Left ventricle myocardium inferior (tissue), 1 donor: Measurements from ENCODE around the gene ZNF485. TPM values are rescaled to one million over a fixed set of nuclear protein-coding genes. Genes with fewer than 3 reads are reported as not detected.
"Not testable (repeated sequence)": the region's sequence is repeated elsewhere in the genome, so short reads cannot be mapped to it uniquely, and the experiment has no call there.

Experiments used
- DNase-seq: peaks from one replicate; pipeline ENCODE4 v3.0.0-alpha.2; 2020
- H3K27ac ChIP-seq: fragments of 200-600 bp; replicated peaks from 2 replicates; pipeline ENCODE4 v1.8.0; 2021
- H3K27me3 ChIP-seq: fragments of 200-600 bp; 2 replicates; pipeline ENCODE4 v1.8.0; 2021; ENCODE audit warnings: low read depth
- H3K36me3 ChIP-seq: fragments of 200-600 bp; 2 replicates; pipeline ENCODE4 v1.8.0; 2021
- H3K4me1 ChIP-seq: fragments of 200-600 bp; 2 replicates; pipeline ENCODE4 v1.8.0; 2021
- H3K4me3 ChIP-seq: fragments of 200-600 bp; 2 replicates; pipeline ENCODE4 v1.8.0; 2021; ENCODE audit warnings: mild to moderate bottlenecking, moderate library complexity
- H3K9me3 ChIP-seq: fragments of 200-600 bp; replicated peaks from 2 replicates; pipeline ENCODE4 v1.8.0; 2021
- intact Hi-C: fragments of 100-400 bp; cut with micrococcal nuclease; formaldehyde crosslinking; loops from one replicate; pipeline ENCODE4 v1.11.0; 2022
- total RNA-seq: library from RNA; stranded (reverse); fragmentation: NEBNext Ultra II Directional; extraction: Animal tissue kit (Norgen Biotek cat#: 25700); gene quantifications from one replicate; pipeline ENCODE4 v1.2.1, GENCODE V29; 2021
- TF ChIP-seq, protein P1 (sequence below): fragments of 200-600 bp; IDR thresholded peaks from 2 replicates; pipeline ENCODE4 v1.8.0; 2021; ENCODE audit warnings: antibody characterized with exemption, mild to moderate bottlenecking, borderline replicate concordance
- donor health status: DM: no; HTN: yes; CAD: no; lungs with severe emphysema.

The ZNF485 gene
- total RNA-seq, 1 donor from 2014 or later: 1.5 TPM

DNA sequence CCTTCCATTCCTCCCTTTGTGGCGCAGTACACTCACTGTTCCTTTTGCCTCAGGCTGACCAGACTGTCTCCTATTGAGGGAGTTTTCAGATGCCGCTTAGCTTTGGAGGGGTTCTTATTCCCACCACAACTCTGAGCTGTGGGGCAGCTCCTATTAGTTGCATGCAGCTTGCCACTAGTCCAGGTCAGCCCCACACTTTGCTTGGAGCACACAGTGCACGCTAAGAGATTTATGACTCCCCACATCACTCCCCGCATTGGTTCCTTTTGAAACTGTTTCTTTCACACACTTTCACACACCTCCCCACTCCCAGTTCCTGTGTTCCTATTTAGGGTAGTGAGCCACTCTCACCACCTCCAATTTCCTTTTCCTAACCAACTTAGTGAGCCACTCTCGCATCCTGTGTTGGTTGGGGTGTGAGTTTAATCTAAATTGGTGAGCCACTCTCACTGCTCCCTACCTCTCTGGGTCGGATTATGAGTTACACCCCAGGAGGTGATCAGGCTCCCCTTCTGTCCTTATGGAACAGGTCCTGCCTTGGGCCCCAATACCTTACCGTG is 10.4 kb upstream of the ZNF485 start:
- intact Hi-C loops: no loop called here
- DNase-seq: no peak
- TF ChIP-seq, protein P1, sequence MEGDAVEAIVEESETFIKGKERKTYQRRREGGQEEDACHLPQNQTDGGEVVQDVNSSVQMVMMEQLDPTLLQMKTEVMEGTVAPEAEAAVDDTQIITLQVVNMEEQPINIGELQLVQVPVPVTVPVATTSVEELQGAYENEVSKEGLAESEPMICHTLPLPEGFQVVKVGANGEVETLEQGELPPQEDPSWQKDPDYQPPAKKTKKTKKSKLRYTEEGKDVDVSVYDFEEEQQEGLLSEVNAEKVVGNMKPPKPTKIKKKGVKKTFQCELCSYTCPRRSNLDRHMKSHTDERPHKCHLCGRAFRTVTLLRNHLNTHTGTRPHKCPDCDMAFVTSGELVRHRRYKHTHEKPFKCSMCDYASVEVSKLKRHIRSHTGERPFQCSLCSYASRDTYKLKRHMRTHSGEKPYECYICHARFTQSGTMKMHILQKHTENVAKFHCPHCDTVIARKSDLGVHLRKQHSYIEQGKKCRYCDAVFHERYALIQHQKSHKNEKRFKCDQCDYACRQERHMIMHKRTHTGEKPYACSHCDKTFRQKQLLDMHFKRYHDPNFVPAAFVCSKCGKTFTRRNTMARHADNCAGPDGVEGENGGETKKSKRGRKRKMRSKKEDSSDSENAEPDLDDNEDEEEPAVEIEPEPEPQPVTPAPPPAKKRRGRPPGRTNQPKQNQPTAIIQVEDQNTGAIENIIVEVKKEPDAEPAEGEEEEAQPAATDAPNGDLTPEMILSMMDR: no peak
- Histone ChIP-seq H3K27me3 (peaks cover 6% of the 10 kb centered on the region), H3K36me3 (no peaks in the 10 kb centered on the region), H3K27ac (no peak overlapping the region), H3K4me1 (peaks cover 22% of the 10 kb centered on the region), H3K9me3 (peaks cover 11% of the 10 kb centered on the region), H3K4me3 (peak overlapping the region; percentile 52)

DNA sequence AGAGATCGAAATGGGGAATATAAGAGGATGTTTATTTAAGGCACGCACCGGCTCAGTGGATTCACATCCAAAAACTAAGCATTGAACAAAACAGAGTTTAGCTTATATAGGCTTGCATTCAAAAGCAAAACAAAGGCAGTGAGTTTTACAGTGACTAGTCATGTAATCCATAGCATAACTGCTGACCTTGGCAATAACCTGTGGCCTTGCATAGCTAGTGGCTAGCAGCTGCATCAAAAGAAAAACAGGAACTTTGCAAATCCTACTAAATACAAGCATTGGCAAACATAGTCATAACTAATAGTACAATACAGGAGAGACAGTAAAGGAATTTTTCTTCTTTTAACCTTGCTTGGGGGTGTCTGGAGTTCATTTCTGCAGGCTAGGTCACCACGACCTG is 9.7 kb upstream of the ZNF485 start:
- no peak overlapping the region for H3K4me3 ChIP-seq
- TF ChIP-seq, protein P1: no peak
- peaks cover 5% of the 10 kb centered on the region for H3K9me3 ChIP-seq
- no peaks in the 10 kb centered on the region for H3K36me3 ChIP-seq
- H3K27ac ChIP-seq: no peak overlapping the region
- intact Hi-C loops: no loop called here
- DNase-seq: no peak
- peaks cover 22% of the 10 kb centered on the region for H3K4me1 ChIP-seq
- H3K27me3 ChIP-seq: no peaks in the 10 kb centered on the region

DNA sequence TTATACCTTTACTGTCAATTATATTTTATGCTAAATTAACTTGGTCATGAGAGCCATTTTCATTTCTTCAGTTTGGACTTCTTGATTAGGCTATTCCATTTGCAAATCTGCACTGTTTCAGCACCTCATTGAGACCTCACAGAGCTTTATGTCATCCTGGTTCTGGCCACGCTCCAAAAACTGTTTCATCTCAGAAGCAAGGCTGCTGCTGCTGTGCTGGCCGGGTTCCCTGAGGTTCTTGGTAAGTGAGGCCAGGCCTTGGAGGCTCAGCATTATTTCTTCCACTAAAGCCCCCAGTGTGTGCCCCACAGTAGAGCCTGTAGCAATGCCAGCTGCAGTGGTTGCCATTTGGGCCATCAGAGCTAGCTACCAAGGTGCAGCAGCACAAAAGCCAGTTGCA is 7.8 kb upstream of the ZNF485 start:
- Histone ChIP-seq H3K4me3 (no peak overlapping the region), H3K36me3 (no peaks in the 10 kb centered on the region), H3K27me3 (no peaks in the 10 kb centered on the region), H3K4me1 (peaks cover 22% of the 10 kb centered on the region), H3K27ac (no peak overlapping the region), H3K9me3 (no peaks in the 10 kb centered on the region)
- TF ChIP-seq, protein P1: no peak
- intact Hi-C loops: no loop called here
- DNase-seq: peak; percentile 23

DNA sequence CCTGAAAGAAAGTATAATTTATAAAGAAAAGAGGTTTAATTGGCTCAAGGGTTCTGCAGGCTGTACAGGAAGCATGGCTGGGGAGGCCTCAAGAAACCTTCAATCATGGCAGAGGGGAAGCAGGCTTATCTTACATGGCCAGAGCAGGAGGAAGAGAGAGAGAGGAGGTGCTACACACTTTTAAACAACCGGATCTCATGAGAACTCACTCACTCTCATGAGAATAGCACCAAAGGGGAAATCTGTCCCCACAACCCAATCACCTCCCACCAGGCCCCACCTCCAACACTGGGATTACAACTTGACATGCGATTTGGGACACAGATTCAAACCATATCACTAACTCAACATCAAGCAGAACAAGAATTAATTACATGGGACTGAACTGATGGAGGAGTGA is 6.9 kb upstream of the ZNF485 start:
- Histone ChIP-seq H3K4me1 (peaks cover 22% of the 10 kb centered on the region), H3K4me3 (no peak overlapping the region), H3K27ac (no peak overlapping the region), H3K9me3 (no peaks in the 10 kb centered on the region), H3K27me3 (no peaks in the 10 kb centered on the region), H3K36me3 (no peaks in the 10 kb centered on the region)
- TF ChIP-seq, protein P1: no peak
- intact Hi-C loops: no loop called here
- DNase-seq: no peak

DNA sequence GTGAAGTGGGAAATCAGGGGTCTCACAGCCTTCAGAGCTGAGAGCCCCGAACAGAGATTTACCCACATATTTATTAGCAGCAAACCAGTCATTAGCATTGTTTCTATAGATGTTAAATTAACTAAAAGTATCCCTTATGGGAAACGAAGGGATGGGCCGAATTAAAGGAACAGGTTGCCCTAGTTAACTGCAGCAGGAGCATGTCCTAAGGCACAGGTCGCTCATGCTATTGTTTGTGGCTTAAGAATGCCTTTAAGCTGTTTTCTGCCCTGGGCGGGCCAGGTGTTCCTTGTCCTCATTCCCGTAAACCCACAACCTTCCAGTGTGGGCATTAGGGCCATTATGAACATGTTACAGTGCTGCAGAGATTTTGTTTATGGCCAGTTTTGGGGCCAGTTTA is 4.7 kb upstream of the ZNF485 start:
- H3K4me1 ChIP-seq: peaks cover 12% of the 10 kb centered on the region
- H3K27me3 ChIP-seq, H3K27ac ChIP-seq, DNase-seq, intact Hi-C loops, H3K9me3 ChIP-seq, H3K4me3 ChIP-seq, H3K36me3 ChIP-seq: not testable (repeated sequence)

DNA sequence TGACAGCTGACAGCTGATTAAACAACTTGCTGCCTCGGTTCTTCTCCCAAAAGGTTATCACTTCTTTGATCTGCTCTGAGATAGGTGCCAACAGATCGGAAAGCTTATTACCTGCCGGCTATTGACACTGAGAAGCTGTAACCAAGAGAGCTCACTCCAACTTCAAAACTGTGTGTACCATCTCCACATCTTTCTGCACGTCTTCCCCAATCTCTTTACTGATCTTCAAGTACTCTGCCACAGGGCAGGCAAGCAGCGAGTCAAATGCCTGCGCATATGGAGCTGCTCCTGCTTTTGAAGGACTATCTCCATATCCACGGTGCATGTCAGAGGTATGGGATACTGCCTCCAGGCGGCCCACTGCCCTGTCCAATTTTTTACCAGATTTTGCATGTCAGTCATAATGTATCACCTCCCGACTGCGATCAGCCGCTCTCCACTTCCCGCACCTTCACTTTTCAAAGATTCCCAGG is 352 bp upstream of the ZNF485 start:
- Histone ChIP-seq H3K27ac (no peak overlapping the region), H3K36me3 (peaks cover 13% of the 10 kb centered on the region)
- intact Hi-C loops: no loop called here

More for the DNA sequence above, 352 bp upstream of the ZNF485 start:
- H3K9me3 ChIP-seq: no peaks in the 10 kb centered on the region
- H3K4me3 ChIP-seq: peak overlapping the region; percentile 96
- H3K4me1 ChIP-seq: peaks cover 15% of the 10 kb centered on the region
- TF ChIP-seq, protein P1: no peak
- no peak for DNase-seq
- no peaks in the 10 kb centered on the region for H3K27me3 ChIP-seq
